ENCODE measurements around the gene MYO5A.
"Not testable (repeated sequence)": the region's sequence is repeated elsewhere in the genome, so short reads cannot be mapped to it uniquely, and the experiment has no call there.

Gene MYO5A

GRCh38 chr15:52565417-52566358 is 37.0 kb upstream of the MYO5A start:
- H3K4me2 ChIP-seq (ENCODE audit: low read length, poor library complexity, severe bottlenecking); H3K9ac ChIP-seq (ENCODE audit: low read length); H3K79me1 ChIP-seq (replicated peaks; ENCODE audit: low read length, poor library complexity, severe bottlenecking); H4K91ac ChIP-seq (ENCODE audit: low read length); H3K27me3 ChIP-seq (ENCODE audit: control insufficient read depth in 1 of 2, insufficient read depth in 1 of 2, low read length in 2 of 2); H3K4me1 ChIP-seq (ENCODE audit: control insufficient read depth, insufficient read depth, low read depth, low read length); H2BK5ac ChIP-seq (ENCODE audit: low read depth, low read length, poor library complexity, severe bottlenecking); H3K18ac ChIP-seq (ENCODE audit: low read depth in 1 of 2, low read length in 2 of 2); H3K14ac ChIP-seq (ENCODE audit: low read length in 2 of 2); H3K27ac ChIP-seq (ENCODE audit: low read length, poor library complexity, severe bottlenecking); H3K4me3 ChIP-seq (ENCODE audit: insufficient read depth in 1 of 2, low read depth in 1 of 2, low read length in 2 of 2); H2BK15ac ChIP-seq (ENCODE audit: low read depth, poor library complexity, severe bottlenecking); H2AFZ ChIP-seq (ENCODE audit: low read depth, low read length); H2AK5ac ChIP-seq (ENCODE audit: low read length, severe bottlenecking); H4K8ac ChIP-seq (ENCODE audit: low read length); H3K23ac ChIP-seq (ENCODE audit: low read length in 2 of 2); H2BK120ac ChIP-seq (ENCODE audit: low read depth, low read length); H3K4ac ChIP-seq (ENCODE audit: low read depth in 1 of 2, low read length in 2 of 2); H3K9me3 ChIP-seq (ENCODE audit: control insufficient read depth, low read length); H2BK12ac ChIP-seq (ENCODE audit: low read length in 2 of 2): not testable (repeated sequence)
- H3K36me3 ChIP-seq (ENCODE audit: control insufficient read depth in 1 of 2, insufficient read depth in 2 of 2, low read depth in 1 of 2, low read length in 2 of 2), result peaks cover 0 to 11% of the 10 kb centered on the region in 2 experiments
- 95% methylated on average over 13 of the region's 13 CpGs for WGBS
- DNase-seq, result peak; percentile 67

GRCh38 chr15:52563501-52564060 is 34.9 kb upstream of the MYO5A start:
- Histone ChIP-seq H2BK5ac (ENCODE audit: low read depth, low read length, poor library complexity, severe bottlenecking) (no peak overlapping the region), H3K9ac (ENCODE audit: low read length) (no peak overlapping the region), H3K27ac (ENCODE audit: low read length, poor library complexity, severe bottlenecking) (no peak overlapping the region), H3K4ac (ENCODE audit: low read depth in 1 of 2, low read length in 2 of 2) (no peak overlapping the region), H2BK120ac (ENCODE audit: low read depth, low read length) (no peak overlapping the region), H3K27me3 (ENCODE audit: control insufficient read depth in 1 of 2, insufficient read depth in 1 of 2, low read length in 2 of 2) (no peaks in the 10 kb centered on the region), H4K91ac (ENCODE audit: low read length) (no peak overlapping the region), H3K23ac (ENCODE audit: low read length in 2 of 2) (no peak overlapping the region), H2AFZ (ENCODE audit: low read depth, low read length) (no peak overlapping the region), H3K36me3 (ENCODE audit: control insufficient read depth in 1 of 2, insufficient read depth in 2 of 2, low read depth in 1 of 2, low read length in 2 of 2) (peaks cover 0 to 17% of the 10 kb centered on the region in 2 experiments), H3K9me3 (ENCODE audit: control insufficient read depth, low read length) (no peaks in the 10 kb centered on the region), H2BK15ac (ENCODE audit: low read depth, poor library complexity, severe bottlenecking) (no peak overlapping the region), H3K4me1 (ENCODE audit: control insufficient read depth, insufficient read depth, low read depth, low read length) (peaks cover 9% of the 10 kb centered on the region), H3K18ac (ENCODE audit: low read depth in 1 of 2, low read length in 2 of 2) (no peak overlapping the region), H2AK5ac (ENCODE audit: low read length, severe bottlenecking) (no peak overlapping the region), H2BK12ac (ENCODE audit: low read length in 2 of 2) (no peak overlapping the region), H3K4me2 (ENCODE audit: low read length, poor library complexity, severe bottlenecking) (no peak overlapping the region), H3K14ac (ENCODE audit: low read length in 2 of 2) (no peak overlapping the region), H3K4me3 (ENCODE audit: insufficient read depth in 1 of 2, low read depth in 1 of 2, low read length in 2 of 2) (no peak overlapping the region), H4K8ac (ENCODE audit: low read length) (no peak overlapping the region), H3K79me1 (replicated peaks; ENCODE audit: low read length, poor library complexity, severe bottlenecking) (no peaks in the 10 kb centered on the region)
- WGBS, result 95% methylated on average over 2 of the region's 4 CpGs
- DNase-seq, result no peak

DNA sequence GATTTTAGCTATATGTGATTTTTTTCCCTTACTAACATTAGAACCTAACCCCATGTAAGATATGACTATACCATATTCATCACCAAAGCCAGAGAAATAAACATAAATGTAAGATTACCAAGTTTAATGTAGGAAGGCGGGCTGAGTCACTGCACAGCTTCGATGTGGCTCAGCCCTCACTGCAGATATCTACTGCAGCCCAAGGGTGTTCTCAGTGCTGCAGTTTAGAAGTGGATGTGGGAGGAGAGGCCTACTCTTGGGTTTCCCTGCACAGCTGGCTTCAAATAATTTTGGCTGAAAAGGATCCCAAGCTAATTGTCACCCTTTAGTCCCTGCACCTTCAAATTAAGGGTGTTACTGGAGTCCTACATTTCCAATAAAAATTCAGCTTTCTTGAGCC is 30.9 kb upstream of the MYO5A start:
- H2AK5ac ChIP-seq (ENCODE audit: low read length, severe bottlenecking), result no peak overlapping the region
- H3K4me1 ChIP-seq (ENCODE audit: control insufficient read depth, insufficient read depth, low read depth, low read length), result peaks cover 6% of the 10 kb centered on the region
- no peaks in the 10 kb centered on the region for H3K27me3 ChIP-seq (ENCODE audit: control insufficient read depth in 1 of 2, insufficient read depth in 1 of 2, low read length in 2 of 2)
- H3K14ac ChIP-seq (ENCODE audit: low read length in 2 of 2), result no peak overlapping the region
- H3K79me1 ChIP-seq (replicated peaks; ENCODE audit: low read length, poor library complexity, severe bottlenecking), result no peaks in the 10 kb centered on the region
- 81% methylated on average over 2 of the region's 2 CpGs for WGBS
- H2BK15ac ChIP-seq (ENCODE audit: low read depth, poor library complexity, severe bottlenecking), result no peak overlapping the region
- H3K4me3 ChIP-seq (ENCODE audit: insufficient read depth in 1 of 2, low read depth in 1 of 2, low read length in 2 of 2), result no peak overlapping the region
- DNase-seq, result no peak
- H3K4me2 ChIP-seq (ENCODE audit: low read length, poor library complexity, severe bottlenecking), result no peak overlapping the region
- H3K4ac ChIP-seq (ENCODE audit: low read depth in 1 of 2, low read length in 2 of 2), result no peak overlapping the region
- no peak overlapping the region for H2BK5ac ChIP-seq (ENCODE audit: low read depth, low read length, poor library complexity, severe bottlenecking)
- H2BK120ac ChIP-seq (ENCODE audit: low read depth, low read length), result no peak overlapping the region
- H3K9me3 ChIP-seq (ENCODE audit: control insufficient read depth, low read length), result no peaks in the 10 kb centered on the region
- H4K91ac ChIP-seq (ENCODE audit: low read length), result no peak overlapping the region
- H4K8ac ChIP-seq (ENCODE audit: low read length), result no peak overlapping the region
- peaks cover 0 to 41% of the 10 kb centered on the region in 2 experiments for H3K36me3 ChIP-seq (ENCODE audit: control insufficient read depth in 1 of 2, insufficient read depth in 2 of 2, low read depth in 1 of 2, low read length in 2 of 2)
- H3K23ac ChIP-seq (ENCODE audit: low read length in 2 of 2), result no peak overlapping the region
- peak overlapping the region; percentile 36 for H3K9ac ChIP-seq (ENCODE audit: low read length)
- no peak overlapping the region for H3K18ac ChIP-seq (ENCODE audit: low read depth in 1 of 2, low read length in 2 of 2)
- no peak overlapping the region for H2AFZ ChIP-seq (ENCODE audit: low read depth, low read length)
- no peak overlapping the region for H2BK12ac ChIP-seq (ENCODE audit: low read length in 2 of 2)
- H3K27ac ChIP-seq (ENCODE audit: low read length, poor library complexity, severe bottlenecking), result peak overlapping the region; percentile 1

- no peak overlapping the region for H4K91ac ChIP-seq (ENCODE audit: low read length)
- H3K4me1 ChIP-seq (ENCODE audit: control insufficient read depth, insufficient read depth, low read depth, low read length), result peaks cover 4% of the 10 kb centered on the region
- no peaks in the 10 kb centered on the region for H3K79me1 ChIP-seq (replicated peaks; ENCODE audit: low read length, poor library complexity, severe bottlenecking)
- H3K27me3 ChIP-seq (ENCODE audit: control insufficient read depth in 1 of 2, insufficient read depth in 1 of 2, low read length in 2 of 2), result no peaks in the 10 kb centered on the region
- H3K18ac ChIP-seq (ENCODE audit: low read depth in 1 of 2, low read length in 2 of 2), result no peak overlapping the region
- H2BK120ac ChIP-seq (ENCODE audit: low read depth, low read length), result no peak overlapping the region
- H3K4me3 ChIP-seq (ENCODE audit: insufficient read depth in 1 of 2, low read depth in 1 of 2, low read length in 2 of 2), result no peak overlapping the region
- no peak overlapping the region for H3K4me2 ChIP-seq (ENCODE audit: low read length, poor library complexity, severe bottlenecking)
- no peak overlapping the region for H3K23ac ChIP-seq (ENCODE audit: low read length in 2 of 2)
- H2AK5ac ChIP-seq (ENCODE audit: low read length, severe bottlenecking), result no peak overlapping the region
- no peak overlapping the region for H3K27ac ChIP-seq (ENCODE audit: low read length, poor library complexity, severe bottlenecking)
- H3K14ac ChIP-seq (ENCODE audit: low read length in 2 of 2), result no peak overlapping the region
- H2BK15ac ChIP-seq (ENCODE audit: low read depth, poor library complexity, severe bottlenecking), result no peak overlapping the region
- no peak overlapping the region for H2BK12ac ChIP-seq (ENCODE audit: low read length in 2 of 2)
- H4K8ac ChIP-seq (ENCODE audit: low read length), result no peak overlapping the region
- peaks cover 0 to 46% of the 10 kb centered on the region in 2 experiments for H3K36me3 ChIP-seq (ENCODE audit: control insufficient read depth in 1 of 2, insufficient read depth in 2 of 2, low read depth in 1 of 2, low read length in 2 of 2)
- H3K4ac ChIP-seq (ENCODE audit: low read depth in 1 of 2, low read length in 2 of 2), result no peak overlapping the region
- no peak overlapping the region for H2AFZ ChIP-seq (ENCODE audit: low read depth, low read length)
- H2BK5ac ChIP-seq (ENCODE audit: low read depth, low read length, poor library complexity, severe bottlenecking), result no peak overlapping the region
- DNase-seq, result no peak
- H3K9ac ChIP-seq (ENCODE audit: low read length), result peak overlapping the region; percentile 72
- 90% methylated on average over 6 of the region's 6 CpGs for WGBS
- H3K9me3 ChIP-seq (ENCODE audit: control insufficient read depth, low read length), result no peaks in the 10 kb centered on the region
These were observed 30.3 kb upstream of the MYO5A start for GRCh38 chr15:52559022-52559421.

Measured in mesenchymal stem cell (in vitro differentiated cells and primary cell).